22Rv1 (cell line): Measurements from ENCODE around the gene HCAR2.
"Not testable (repeated sequence)": the region's sequence is repeated elsewhere in the genome, so short reads cannot be mapped to it uniquely, and the experiment has no call there.

Experiments used
- CTCF ChIP-seq: fragments of 450-650 bp; IDR thresholded peaks from 2 replicates; pipeline ENCODE4 v1.5.1; 2017; ENCODE audit warnings: mild to moderate bottlenecking
- ZFX ChIP-seq: fragments of 450-650 bp; IDR thresholded peaks from 2 replicates; pipeline ENCODE4 v1.6.1; 2017; ENCODE audit warnings: antibody characterized with exemption, borderline replicate concordance

- TF ChIP-seq CTCF, ZFX: not testable (repeated sequence)
These were observed 13.5 kb upstream of the HCAR2 start, which contains the start of gene HCAR3 for GRCh38 chr12:122716658-122717057.
